MM.1S (cell line): ENCODE results near the gene YIF1A.

Experiments used
- DNase-seq: peaks from one replicate; pipeline ENCODE4 v3.0.0-alpha.2; 2015
- H2AFZ ChIP-seq: fragments of 300-600 bp; sonication (generic); 2 replicates; pipeline ENCODE4 v1.6.0; 2016; ENCODE audit warnings: antibody characterized with exemption, low read length
- H3F3A ChIP-seq: fragments of 300-600 bp; sonication (generic); 2 replicates; pipeline ENCODE4 v1.6.1; 2016; ENCODE audit warnings: mild to moderate bottlenecking, antibody characterized with exemption, low read length, moderate library complexity, mixed read lengths; ENCODE audit not compliant: insufficient read depth
- H3K27ac ChIP-seq: fragments of 300-600 bp; sonication (generic); 2 replicates; pipeline ENCODE4 v1.5.1; 2016; ENCODE audit warnings: mild to moderate bottlenecking, low read length
- H3K27me3 ChIP-seq: fragments of 300-600 bp; sonication (generic); replicated peaks from 2 replicates; pipeline ENCODE4 v1.6.0; 2016; ENCODE audit warnings: low read length; ENCODE audit not compliant: insufficient read depth
- H3K36me3 ChIP-seq: fragments of 300-600 bp; sonication (generic); replicated peaks from 2 replicates; pipeline ENCODE4 v1.6.1; 2016; ENCODE audit warnings: mild to moderate bottlenecking, low read length, mixed read lengths; ENCODE audit not compliant: insufficient read depth
- H3K4me1 ChIP-seq: fragments of 300-600 bp; sonication (generic); 2 replicates; pipeline ENCODE4 v1.6.1; 2016; ENCODE audit warnings: low read length, mixed read lengths
- H3K4me2 ChIP-seq: fragments of 300-600 bp; sonication (generic); 2 replicates; pipeline ENCODE4 v1.6.0; 2016; ENCODE audit warnings: low read depth, low read length
- H3K4me3 ChIP-seq: fragments of 300-600 bp; sonication (generic); 2 replicates; pipeline ENCODE4 v1.5.1; 2016; ENCODE audit warnings: low read length, mixed read lengths
- H3K79me2 ChIP-seq: fragments of 300-600 bp; sonication (generic); 2 replicates; pipeline ENCODE4 v1.6.1; 2016; ENCODE audit warnings: mixed run types, low read length, mixed read lengths
- H3K9ac ChIP-seq: fragments of 300-600 bp; sonication (generic); 2 replicates; pipeline ENCODE4 v1.6.1; 2016; ENCODE audit warnings: low read length, mixed read lengths
- H3K9me2 ChIP-seq: fragments of 300-600 bp; sonication (generic); replicated peaks from 2 replicates; pipeline ENCODE4 v1.6.1; 2016; ENCODE audit warnings: mild to moderate bottlenecking, low read length, mixed read lengths; ENCODE audit not compliant: insufficient read depth
- H3K9me3 ChIP-seq: fragments of 300-600 bp; sonication (generic); replicated peaks from 2 replicates; pipeline ENCODE4 v1.6.1; 2016; ENCODE audit warnings: mild to moderate bottlenecking, low read length, mixed read lengths; ENCODE audit not compliant: insufficient read depth
- H4K20me1 ChIP-seq: fragments of 300-600 bp; sonication (generic); 2 replicates; pipeline ENCODE4 v1.6.1; 2016; ENCODE audit warnings: mild to moderate bottlenecking, low read length, moderate library complexity, mixed read lengths; ENCODE audit not compliant: insufficient read depth
- CTCF ChIP-seq: fragments of 300-600 bp; sonication (generic); IDR thresholded peaks from 2 replicates; pipeline ENCODE4 v1.5.1; 2016; ENCODE audit warnings: antibody characterized with exemption, low read length, mixed read lengths
- EZH2 ChIP-seq: fragments of 300-600 bp; sonication (generic); optimal IDR thresholded peaks from 2 replicates; pipeline ENCODE3; 2017; ENCODE audit warnings: low read depth, mild to moderate bottlenecking, antibody characterized with exemption, low read length, mixed read lengths
- EZH2phosphoT487 ChIP-seq: fragments of 300-600 bp; sonication (generic); IDR thresholded peaks from 2 replicates; pipeline ENCODE4 v1.6.1; 2018; ENCODE audit warnings: antibody characterized with exemption, low read length

YIF1A gene

GRCh38 chr11:66309475-66309874, 20.5 kb upstream of the YIF1A start:
- H3K36me3 ChIP-seq = no peaks in the 10 kb centered on the region
- no peaks in the 10 kb centered on the region for H3K79me2 ChIP-seq
- no peak overlapping the region for H3K9ac ChIP-seq
- H3K27ac ChIP-seq = no peak overlapping the region
- H3K9me3 ChIP-seq = no peaks in the 10 kb centered on the region
- no peak overlapping the region for H2AFZ ChIP-seq
- H3K4me3 ChIP-seq = no peak overlapping the region
- H3K4me2 ChIP-seq = no peak overlapping the region
- no peaks in the 10 kb centered on the region for H3K9me2 ChIP-seq
- H4K20me1 ChIP-seq = no peaks in the 10 kb centered on the region
- no peak for DNase-seq
- TF ChIP-seq EZH2 (no peak), CTCF (no peak), EZH2phosphoT487 (no peak)
- H3K27me3 ChIP-seq = peaks cover 72% of the 10 kb centered on the region
- H3F3A ChIP-seq = no peaks in the 10 kb centered on the region
- H3K4me1 ChIP-seq = no peaks in the 10 kb centered on the region

GRCh38 chr11:66302656-66303055, 13.7 kb upstream of the YIF1A start:
- Histone ChIP-seq H3F3A (no peaks in the 10 kb centered on the region), H3K9ac (no peak overlapping the region), H3K9me2 (no peaks in the 10 kb centered on the region), H4K20me1 (no peaks in the 10 kb centered on the region), H3K4me2 (no peak overlapping the region), H3K27me3 (peaks cover 61% of the 10 kb centered on the region), H3K36me3 (no peaks in the 10 kb centered on the region), H2AFZ (no peak overlapping the region), H3K79me2 (no peaks in the 10 kb centered on the region), H3K4me1 (no peaks in the 10 kb centered on the region), H3K9me3 (no peaks in the 10 kb centered on the region), H3K27ac (no peak overlapping the region), H3K4me3 (no peak overlapping the region)
- TF ChIP-seq CTCF (no peak), EZH2 (no peak), EZH2phosphoT487 (no peak)
- DNase-seq = no peak

GRCh38 chr11:66299186-66299585, 10.2 kb upstream of the YIF1A start:
- H2AFZ ChIP-seq = no peak overlapping the region
- H3K27ac ChIP-seq = no peak overlapping the region
- DNase-seq = no peak
- H3K4me3 ChIP-seq = no peak overlapping the region
- H4K20me1 ChIP-seq = no peaks in the 10 kb centered on the region
- H3K9me3 ChIP-seq = no peaks in the 10 kb centered on the region
- peaks cover 52% of the 10 kb centered on the region for H3K27me3 ChIP-seq
- no peak overlapping the region for H3K4me2 ChIP-seq
- H3K79me2 ChIP-seq = no peaks in the 10 kb centered on the region
- TF ChIP-seq CTCF (no peak), EZH2phosphoT487 (no peak), EZH2 (no peak)
- H3K36me3 ChIP-seq = no peaks in the 10 kb centered on the region
- no peaks in the 10 kb centered on the region for H3K4me1 ChIP-seq
- no peak overlapping the region for H3K9ac ChIP-seq
- no peaks in the 10 kb centered on the region for H3F3A ChIP-seq
- H3K9me2 ChIP-seq = no peaks in the 10 kb centered on the region
